GM12878 (cell line): ENCODE data around the gene FUT6. TPM values are rescaled to one million over a fixed set of nuclear protein-coding genes. Genes with fewer than 3 reads are reported as not detected.
A peak's percentile ranks its signal among the peaks of the same experiment; 100 is the strongest.

ENCODE experiments used
- ATAC-seq: fragments of 200-7000 bp; cut with Tn5 transposase; 3 replicates; pipeline ENCODE4 v1.9.1; 2020; ENCODE audit warnings: mild to moderate bottlenecking, moderate library complexity
- BruUV-seq: library from RNA; stranded (reverse); fragments of 400-500 nt; replicated peaks from 2 replicates; lab custom pipeline; 2021; lab: Mats Ljungman, UMichigan
- CTCF ChIA-PET: fragments of 300-600 bp; sonication (Branson Sonifier 250); formaldehyde crosslinking; extraction: SDS; loops from one replicate; lab custom pipeline; 2021; ENCODE audit warnings: inconsistent platforms; lab: Yijun Ruan, JAX
- POLR2A ChIA-PET: fragments of 350-600 bp; formaldehyde crosslinking; extraction: SDS; loops from one replicate; lab custom pipeline; 2021; ENCODE audit warnings: inconsistent platforms; lab: Charles Lee
- RAD21 ChIA-PET: fragments of 300-600 bp; sonication (Branson Sonifier 250); formaldehyde crosslinking; loops from one replicate; lab custom pipeline; 2023; ENCODE audit warnings: antibody characterized with exemption; ENCODE audit not compliant: unreplicated experiment; lab: Charles Lee
- SMC1A ChIA-PET: fragments of 300-600 bp; sonication (Branson Sonifier 250); formaldehyde crosslinking; loops from one replicate; lab custom pipeline; 2023; ENCODE audit not compliant: unreplicated experiment, uncharacterized antibody; lab: Charles Lee
- DNase-seq: peaks from one replicate; pipeline ENCODE4 v3.0.0-alpha.2; 2011; ENCODE audit warnings: low read depth, low spot score
- FAIRE-seq: peaks from 3 replicates; lab custom pipeline; 2011; peaks lifted over from hg19 to GRCh38; lab: Jason Lieb, UNC
- H2AFZ ChIP-seq: 2 replicates; pipeline ENCODE4 v1.6.0; 2011; ENCODE audit warnings: low read depth, low read length, control low read depth; ENCODE audit not compliant: control insufficient read depth
- H3K27ac ChIP-seq: 2 replicates; pipeline ENCODE4 v1.5.1; 2011; ENCODE audit warnings: control low read depth; ENCODE audit not compliant: control insufficient read depth, insufficient read depth
- H3K27me3 ChIP-seq, 2 experiments: replicated peaks in 1 of 2; 2 replicates each; pipeline versions ENCODE4 v1.6.0 to v1.6.1; 2011; ENCODE audit warnings: low read length in 1 of 2; ENCODE audit not compliant: control insufficient read depth in 2 of 2, insufficient read depth in 2 of 2
- H3K36me3 ChIP-seq, 2 experiments: 2 replicates each; pipeline ENCODE4 v1.5.1; 2011; ENCODE audit warnings: low read length in 1 of 2; ENCODE audit not compliant: control insufficient read depth in 2 of 2, insufficient read depth in 2 of 2
- H3K4me1 ChIP-seq: 2 replicates; pipeline ENCODE4 v1.6.1; 2011; ENCODE audit warnings: mild to moderate bottlenecking, low read length, moderate library complexity, mixed read lengths; ENCODE audit not compliant: control insufficient read depth, insufficient read depth
- H3K4me2 ChIP-seq: 2 replicates; pipeline ENCODE4 v1.6.0; 2011; ENCODE audit warnings: control low read depth; ENCODE audit not compliant: control insufficient read depth, insufficient read depth
- H3K4me3 ChIP-seq: fragments of 200-600 bp; sonication (generic); 2 replicates; pipeline ENCODE4 v1.5.1; 2016
- H3K79me2 ChIP-seq: 2 replicates; pipeline ENCODE4 v1.6.0; 2011; ENCODE audit warnings: low read length; ENCODE audit not compliant: control insufficient read depth, insufficient read depth
- H3K9ac ChIP-seq: 2 replicates; pipeline ENCODE4 v1.8.0; 2011; ENCODE audit warnings: low read length, control low read depth, mixed read lengths; ENCODE audit not compliant: control insufficient read depth, insufficient read depth
- H3K9me3 ChIP-seq: replicated peaks from 3 replicates; pipeline ENCODE4 v1.5.1; 2011; ENCODE audit warnings: mild to moderate bottlenecking, low read length; ENCODE audit not compliant: control insufficient read depth, insufficient read depth
- H4K20me1 ChIP-seq: 2 replicates; pipeline ENCODE4 v1.6.0; 2011; ENCODE audit not compliant: control insufficient read depth, insufficient read depth
- GATAD2B ChIP-seq: fragments of 450-650 bp; conservative IDR thresholded peaks from 2 replicates; pipeline ENCODE4 v1.6.1; 2017; ENCODE audit warnings: low read depth, mild to moderate bottlenecking, moderate library complexity
- MAX ChIP-seq: IDR thresholded peaks from 2 replicates; pipeline ENCODE4 v1.6.1; 2012; ENCODE audit warnings: low read depth, low read length, improper control_type of control experiment
- POLR2AphosphoS5 ChIP-seq: IDR thresholded peaks from 2 replicates; pipeline ENCODE4 v1.6.1; 2011; ENCODE audit warnings: mild to moderate bottlenecking, low read length, inconsistent platforms
- SIX5 ChIP-seq: IDR thresholded peaks from 2 replicates; pipeline ENCODE4 v1.6.1; 2011; ENCODE audit warnings: mild to moderate bottlenecking, low read depth, low read length, moderate library complexity; ENCODE audit not compliant: severe bottlenecking
- SUPT20H ChIP-seq: IDR thresholded peaks from 2 replicates; pipeline ENCODE4 v1.6.1; 2011; ENCODE audit warnings: low read depth, mild to moderate bottlenecking, low read length, moderate library complexity, borderline replicate concordance; ENCODE audit not compliant: control insufficient read depth
- ZNF24 ChIP-seq: fragments of 450-650 bp; IDR thresholded peaks from 2 replicates; pipeline ENCODE4 v1.6.1; 2017; ENCODE audit warnings: antibody characterized with exemption, mild to moderate bottlenecking
- WGBS: methylation state at CpG from one replicate; pipeline ENCODE4 v1.1.6; 2016; ENCODE audit warnings: low lambda C conversion rate; ENCODE audit not compliant: insufficient replicate concordance, insufficient coverage; ENCODE audit errors: missing lambda C conversion rate; 5-methylcytosine and 5-hydroxymethylcytosine counted together
- in situ Hi-C: fragments of 300-500 bp; cut with MboI; formaldehyde crosslinking; loops from 9 replicates; pipeline ENCODE4 v1.14.3; 2018; ENCODE audit warnings: mixed read lengths
- intact Hi-C: fragments of 100-400 bp; cut with micrococcal nuclease; formaldehyde crosslinking; loops from one replicate; pipeline ENCODE4 v1.14.2; 2022; ENCODE audit not compliant: unreplicated experiment
- polyA plus RNA-seq, 11 experiments: library from polyadenylated mRNA; depleted of rRNA in 4 of 11; unstranded in 6 of 11; stranded (reverse) in 5 of 11; fragments of >200 nt; fragmentation: Nextera tagmentation in 4 of 11; fragmentation: Illumina TruSeq in 1 of 11; extraction: Ambion mirVana in 4 of 11; extraction: Trizol in 1 of 11; gene quantifications; 1 replicate in 1 of 11; 2 replicates in 10 of 11; pipeline versions ENCODE4 v1.2.1 to v1.2.3, GENCODE V29; 2011 to 2016; ENCODE audit warnings: inconsistent platforms in 2 of 11, missing spikeins in 2 of 11, low read depth in 1 of 11
- total RNA-seq, 4 experiments: library from RNA; depleted of rRNA in 3 of 4; stranded (reverse); fragments of >200 nt in 3 of 4; fragmentation: Illumina TruSeq in 1 of 4; extraction: Trizol in 1 of 4; gene quantifications; 2 replicates each; pipeline versions ENCODE4 v1.2.1 to v1.2.3, GENCODE V29; 2013 to 2021
- TF ChIP-seq, protein P1 (sequence below): fragments of 150-350 bp; IDR thresholded peaks from 2 replicates; pipeline ENCODE4 v1.6.1; 2014; ENCODE audit warnings: mild to moderate bottlenecking, low read depth, low read length
- TF ChIP-seq, protein P2 (sequence below): IDR thresholded peaks from 2 replicates; pipeline ENCODE4 v1.6.1; 2012; ENCODE audit warnings: low read length, inconsistent platforms

FUT6 gene
- total and polyA plus RNA-seq, 10 of the 15 experiments (the other 5 are each of a cell fraction or from before 2014, with no cell fraction given) = not detected

DNA sequence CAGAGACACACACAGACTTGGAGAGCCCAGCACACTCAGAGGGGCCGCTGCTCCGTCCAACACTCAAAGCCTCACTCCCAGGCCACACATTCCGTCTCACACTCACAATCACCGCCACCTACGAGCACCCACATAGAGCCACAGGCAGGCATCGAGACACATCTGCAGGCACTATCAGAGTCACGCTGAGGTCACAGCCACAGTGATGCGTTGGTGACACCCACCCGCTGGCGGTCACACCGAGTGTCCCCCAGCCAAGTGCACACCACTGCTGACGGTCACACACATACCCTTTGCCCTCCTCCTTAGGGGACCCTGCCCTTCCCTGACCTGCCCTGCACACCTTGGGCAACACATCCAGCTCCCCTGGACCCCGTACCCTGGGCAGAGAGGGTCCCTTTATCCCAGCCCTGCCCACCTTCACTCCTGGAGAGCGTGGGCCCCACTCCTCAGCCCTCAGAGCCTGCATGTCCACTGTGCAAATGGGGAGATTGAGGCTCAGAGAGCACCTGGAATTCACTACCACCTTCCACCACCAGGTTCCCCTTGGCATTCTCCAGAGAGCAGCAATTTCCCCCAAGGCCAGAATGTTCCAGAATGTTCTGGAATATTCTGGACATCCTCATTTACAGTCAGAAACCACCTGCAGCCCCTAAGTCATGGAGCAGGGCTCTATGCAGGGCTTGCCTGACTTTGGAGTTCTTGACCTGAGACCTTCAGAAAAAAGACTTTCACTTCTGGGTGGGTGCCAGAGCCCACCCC, 25.4 kb upstream of the FUT6 start:
- no peaks in the 10 kb centered on the region for H3K36me3 ChIP-seq
- H3K9ac ChIP-seq = no peak overlapping the region
- FAIRE-seq (no peak), ATAC-seq (no peak), DNase-seq (no peak)
- H3K9me3 ChIP-seq = no peaks in the 10 kb centered on the region
- H3K79me2 ChIP-seq = no peaks in the 10 kb centered on the region
- SMC1A ChIA-PET = no interaction called here
- in situ Hi-C loops = no loop called here
- intact Hi-C loops = no loop called here
- H3K27me3 ChIP-seq = no peaks in the 10 kb centered on the region; a peak in 1 of 4 replicates
- H2AFZ ChIP-seq = no peak overlapping the region
- no TSS peak for BruUV-seq
- WGBS = 24% methylated on average over 14 of the region's 14 CpGs
- H4K20me1 ChIP-seq = no peaks in the 10 kb centered on the region
- no peak overlapping the region for H3K27ac ChIP-seq
- CTCF ChIA-PET = no interaction called here
- RAD21 ChIA-PET = no interaction called here
- H3K4me1 ChIP-seq = no peaks in the 10 kb centered on the region
- no peak overlapping the region for H3K4me3 ChIP-seq
- H3K4me2 ChIP-seq = no peak overlapping the region
- POLR2A ChIA-PET = no interaction called here
- TF ChIP-seq SUPT20H = no peak
- TF ChIP-seq, protein P1, sequence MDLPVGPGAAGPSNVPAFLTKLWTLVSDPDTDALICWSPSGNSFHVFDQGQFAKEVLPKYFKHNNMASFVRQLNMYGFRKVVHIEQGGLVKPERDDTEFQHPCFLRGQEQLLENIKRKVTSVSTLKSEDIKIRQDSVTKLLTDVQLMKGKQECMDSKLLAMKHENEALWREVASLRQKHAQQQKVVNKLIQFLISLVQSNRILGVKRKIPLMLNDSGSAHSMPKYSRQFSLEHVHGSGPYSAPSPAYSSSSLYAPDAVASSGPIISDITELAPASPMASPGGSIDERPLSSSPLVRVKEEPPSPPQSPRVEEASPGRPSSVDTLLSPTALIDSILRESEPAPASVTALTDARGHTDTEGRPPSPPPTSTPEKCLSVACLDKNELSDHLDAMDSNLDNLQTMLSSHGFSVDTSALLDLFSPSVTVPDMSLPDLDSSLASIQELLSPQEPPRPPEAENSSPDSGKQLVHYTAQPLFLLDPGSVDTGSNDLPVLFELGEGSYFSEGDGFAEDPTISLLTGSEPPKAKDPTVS = peak; percentile 95
- TF ChIP-seq POLR2AphosphoS5 = no peak
- no peak for TF ChIP-seq GATAD2B
- TF ChIP-seq MAX = no peak
- TF ChIP-seq SIX5 = no peak
- no peak for TF ChIP-seq ZNF24
- TF ChIP-seq, protein P2, sequence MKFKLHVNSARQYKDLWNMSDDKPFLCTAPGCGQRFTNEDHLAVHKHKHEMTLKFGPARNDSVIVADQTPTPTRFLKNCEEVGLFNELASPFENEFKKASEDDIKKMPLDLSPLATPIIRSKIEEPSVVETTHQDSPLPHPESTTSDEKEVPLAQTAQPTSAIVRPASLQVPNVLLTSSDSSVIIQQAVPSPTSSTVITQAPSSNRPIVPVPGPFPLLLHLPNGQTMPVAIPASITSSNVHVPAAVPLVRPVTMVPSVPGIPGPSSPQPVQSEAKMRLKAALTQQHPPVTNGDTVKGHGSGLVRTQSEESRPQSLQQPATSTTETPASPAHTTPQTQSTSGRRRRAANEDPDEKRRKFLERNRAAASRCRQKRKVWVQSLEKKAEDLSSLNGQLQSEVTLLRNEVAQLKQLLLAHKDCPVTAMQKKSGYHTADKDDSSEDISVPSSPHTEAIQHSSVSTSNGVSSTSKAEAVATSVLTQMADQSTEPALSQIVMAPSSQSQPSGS = no peak
